Sigmoid colon (tissue), 7 donors: ENCODE data around the gene SCGN. TPM values are rescaled to one million over a fixed set of nuclear protein-coding genes. Genes with fewer than 3 reads are reported as not detected.

ENCODE experiments used
- DNase-seq: peaks from one replicate; pipeline ENCODE4 v3.0.0-alpha.2; 2019
- H3K27ac ChIP-seq, 4 donors: fragments of 200-600 bp; sonication (generic); one replicate each; pipeline ENCODE4 v1.5.1; 2016 to 2019; ENCODE audit warnings: mild to moderate bottlenecking in 1 of 4
- H3K27me3 ChIP-seq, 3 donors: fragments of 200-600 bp; sonication (generic); one replicate each; pipeline ENCODE4 v1.5.1; 2019; ENCODE audit warnings: mild to moderate bottlenecking in 1 of 3
- H3K36me3 ChIP-seq, 4 donors: fragments of 200-600 bp; sonication (generic); one replicate each; pipeline ENCODE4 v1.5.1; 2016 to 2019
- H3K4me1 ChIP-seq, 4 donors: fragments of 200-600 bp; sonication (generic); one replicate each; pipeline ENCODE4 v1.5.1; 2017 to 2019
- H3K4me3 ChIP-seq, 4 donors: fragments of 200-600 bp; sonication (generic); one replicate each; pipeline ENCODE4 v1.5.1; 2017 to 2019; ENCODE audit warnings: mild to moderate bottlenecking in 2 of 4, moderate library complexity in 1 of 4
- H3K9me3 ChIP-seq, 4 donors: fragments of 200-600 bp in 3 of 4; sonication (generic) in 3 of 4; one replicate each; pipeline versions ENCODE4 v1.5.1 to v1.6.1; 2013 to 2019
- CTCF ChIP-seq, 4 experiments: fragments of 450-650 bp in 3 of 4; fragments of 200-600 bp in 1 of 4; IDR thresholded peaks; one replicate each; pipeline ENCODE4 v1.5.1; 2016 to 2019; ENCODE audit warnings: antibody characterized with exemption in 4 of 4, mild to moderate bottlenecking in 3 of 4, moderate library complexity in 2 of 4
- EP300 ChIP-seq, 4 donors: sonication (generic); formaldehyde crosslinking; IDR thresholded peaks; one replicate each; pipeline ENCODE4 v1.6.1; 2017; ENCODE audit warnings: antibody characterized with exemption in 4 of 4
- POLR2A ChIP-seq, 2 donors: fragments of 450-650 bp; IDR thresholded peaks; one replicate each; pipeline ENCODE4 v1.6.1; 2016; ENCODE audit warnings: antibody characterized with exemption in 2 of 2, mild to moderate bottlenecking in 2 of 2, moderate library complexity in 2 of 2
- POLR2AphosphoS5 ChIP-seq, 4 donors: sonication (generic); formaldehyde crosslinking; IDR thresholded peaks; one replicate each; pipeline ENCODE4 v1.6.1; 2017; ENCODE audit warnings: antibody characterized with exemption in 4 of 4
- WGBS, 2 donors: extraction: QIAGEN DNeasy Blood & Tissue Kit; methylation state at CpG; one replicate each; pipeline ENCODE4 v1.1.7; 2013; 5-methylcytosine and 5-hydroxymethylcytosine counted together
- intact Hi-C: fragments of 100-400 bp; cut with DNase I; formaldehyde crosslinking; loops from one replicate; pipeline ENCODE4 v1.15.1; 2023
- polyA plus RNA-seq, 3 donors: library from polyadenylated mRNA; stranded (reverse); fragments of 200-250 nt; gene quantifications; one replicate each; pipeline ENCODE4 v1.2.3, GENCODE V29; 2013
- total RNA-seq, 4 donors: library from RNA; depleted of rRNA; stranded (reverse); fragments of >200 nt; gene quantifications; one replicate each; pipeline ENCODE4 v1.1.0, GENCODE V29; 2016
- donor health status: healthy with polysubstance abuse.
- donor health status: Bipolar disorder and iron deficiency.
- donor health status: healthy.

SCGN gene
- total and polyA plus RNA-seq, 7 donors: 4.8 to 22.5 (median 8.8) TPM

DNA sequence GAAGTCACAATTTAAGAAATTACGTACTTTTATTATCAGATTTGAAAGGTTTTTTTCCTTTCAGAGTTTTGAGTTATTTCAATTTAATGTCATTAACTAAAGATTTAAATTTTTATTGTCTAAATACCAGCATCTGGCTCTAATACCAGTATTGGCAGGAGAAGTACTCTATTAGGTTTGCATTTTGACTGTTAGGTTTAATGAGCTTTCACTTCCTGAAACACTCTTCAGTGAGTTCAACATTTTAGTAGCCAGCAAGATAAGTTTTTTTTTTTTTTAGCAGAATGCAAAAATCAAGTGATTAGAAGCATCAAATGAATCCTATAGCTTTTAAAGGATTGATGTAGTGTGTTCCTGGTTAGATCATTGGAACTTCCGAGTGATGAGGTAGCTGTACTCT lies 34.0 kb upstream of the SCGN start:
- TF ChIP-seq POLR2AphosphoS5 (IDR thresholded peaks at IDR 0.05) (no peak), CTCF (IDR thresholded peaks at IDR 0.05) (no peak), POLR2A (IDR thresholded peaks at IDR 0.05) (no peak), EP300 (IDR thresholded peaks at IDR 0.05) (no peak)
- DNase-seq: no peak
- Histone ChIP-seq H3K27ac (no peak overlapping the region), H3K4me3 (no peak overlapping the region), H3K27me3 (no peaks in the 10 kb centered on the region), H3K36me3 (no peaks in the 10 kb centered on the region), H3K4me1 (no peaks in the 10 kb centered on the region), H3K9me3 (no peaks in the 10 kb centered on the region)
- intact Hi-C loops: loop anchor here (5.0 kb wide), 1 partner anchor 206 kb away; no protein-coding TSS in a partner anchor
- 90 to 95% methylated on average over 2 of the region's 2 CpGs for WGBS, 2 donors

DNA sequence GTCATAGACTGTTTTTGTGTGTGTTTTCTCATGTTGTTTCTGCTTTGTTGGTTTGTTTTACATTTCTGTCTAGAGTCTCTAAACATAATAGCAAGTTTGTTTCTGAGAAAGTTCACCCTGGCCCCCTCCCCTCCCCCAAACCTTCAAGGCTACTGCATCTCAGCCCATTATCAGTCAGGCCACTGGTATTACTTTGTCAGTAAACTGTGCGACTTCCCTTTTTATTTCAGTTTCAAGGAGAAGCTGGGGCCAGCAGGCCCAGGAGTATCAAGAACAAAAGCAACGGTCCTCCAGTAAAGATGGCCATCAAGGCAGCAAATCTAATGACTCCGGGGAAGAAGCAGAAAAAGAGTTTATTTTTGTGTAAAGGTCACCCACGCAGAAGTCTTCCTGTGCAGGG lies 32.8 kb upstream of the SCGN start:
- TF ChIP-seq EP300 (IDR thresholded peaks at IDR 0.05): no peak
- no peak for TF ChIP-seq POLR2A (IDR thresholded peaks at IDR 0.05)
- TF ChIP-seq POLR2AphosphoS5 (IDR thresholded peaks at IDR 0.05): no peak
- TF ChIP-seq CTCF (IDR thresholded peaks at IDR 0.05): no peak
- no peak overlapping the region for H3K27ac ChIP-seq
- intact Hi-C loops: loop anchor here (5.0 kb wide), 1 partner anchor 207 kb away; no protein-coding TSS in a partner anchor
- no peak for DNase-seq
- 69 to 85% methylated on average over 4 of the region's 4 CpGs for WGBS, 2 donors
- no peaks in the 10 kb centered on the region for H3K36me3 ChIP-seq
- H3K4me1 ChIP-seq: no peaks in the 10 kb centered on the region
- no peak overlapping the region for H3K4me3 ChIP-seq
- H3K27me3 ChIP-seq: no peaks in the 10 kb centered on the region
- H3K9me3 ChIP-seq: no peaks in the 10 kb centered on the region

DNA sequence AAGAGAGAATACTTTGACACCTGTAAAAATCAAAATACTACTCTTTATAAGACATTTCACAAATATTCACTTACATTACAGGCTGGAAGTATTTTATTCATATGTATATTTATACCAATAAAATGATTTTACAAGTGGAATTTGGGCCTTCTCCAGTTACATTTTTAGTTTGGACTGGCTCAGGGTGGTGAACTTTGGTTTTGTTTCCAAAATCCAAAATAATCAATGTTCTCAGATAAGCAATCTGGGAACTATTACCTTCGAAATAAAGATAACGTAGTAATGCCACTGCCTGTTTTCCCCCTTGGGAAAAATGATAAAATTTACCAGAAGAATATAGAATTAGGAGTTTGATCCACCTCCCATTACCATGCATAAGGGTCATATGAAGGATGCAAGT lies 31.6 kb upstream of the SCGN start:
- H3K27me3 ChIP-seq: no peaks in the 10 kb centered on the region
- H3K27ac ChIP-seq: no peak overlapping the region
- WGBS, 2 donors: 92% methylated on average over 2 of the region's 2 CpGs
- no peak overlapping the region for H3K4me3 ChIP-seq
- DNase-seq: no peak
- H3K4me1 ChIP-seq: no peaks in the 10 kb centered on the region
- H3K36me3 ChIP-seq: no peaks in the 10 kb centered on the region
- intact Hi-C loops: no loop called here
- no peaks in the 10 kb centered on the region for H3K9me3 ChIP-seq
- no peak for TF ChIP-seq POLR2A (IDR thresholded peaks at IDR 0.05)
- TF ChIP-seq POLR2AphosphoS5 (IDR thresholded peaks at IDR 0.05): no peak
- no peak for TF ChIP-seq CTCF (IDR thresholded peaks at IDR 0.05)
- TF ChIP-seq EP300 (IDR thresholded peaks at IDR 0.05): no peak

GRCh38 chr6:25623065-25623464 lies 28.9 kb upstream of the SCGN start:
- no peak for DNase-seq
- Histone ChIP-seq H3K4me1 (no peaks in the 10 kb centered on the region), H3K9me3 (no peaks in the 10 kb centered on the region), H3K27ac (no peak overlapping the region), H3K36me3 (no peaks in the 10 kb centered on the region), H3K27me3 (no peaks in the 10 kb centered on the region), H3K4me3 (no peak overlapping the region)
- no peak for TF ChIP-seq POLR2AphosphoS5 (IDR thresholded peaks at IDR 0.05)
- 65 to 79% methylated on average over 1 of the region's 1 CpG for WGBS, 2 donors
- intact Hi-C loops: no loop called here

DNA sequence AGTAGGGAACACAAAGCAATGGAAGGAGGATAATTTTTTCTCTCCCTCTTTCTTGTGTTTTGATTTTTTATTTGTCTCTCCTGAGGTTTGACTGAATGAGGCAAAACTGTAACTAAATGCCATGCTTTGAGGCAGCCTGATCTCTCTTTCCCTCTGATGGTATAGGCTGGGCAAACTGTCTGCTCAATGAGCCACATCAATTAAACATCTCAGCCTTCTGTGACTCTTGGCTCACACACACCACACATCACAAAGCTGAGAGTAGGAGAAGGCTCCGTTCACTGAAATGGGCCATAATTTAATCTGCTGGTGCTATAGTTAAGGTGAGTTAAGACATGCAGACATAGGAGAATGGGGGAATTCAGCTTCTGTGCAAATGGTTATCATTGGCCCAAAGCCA lies 28.1 kb upstream of the SCGN start:
- DNase-seq: no peak
- no peak overlapping the region for H3K4me3 ChIP-seq
- no peaks in the 10 kb centered on the region for H3K27me3 ChIP-seq
- H3K4me1 ChIP-seq: no peaks in the 10 kb centered on the region
- no peak overlapping the region for H3K27ac ChIP-seq
- H3K9me3 ChIP-seq: no peaks in the 10 kb centered on the region
- TF ChIP-seq POLR2AphosphoS5 (IDR thresholded peaks at IDR 0.05) (no peak), POLR2A (IDR thresholded peaks at IDR 0.05) (no peak), EP300 (IDR thresholded peaks at IDR 0.05) (no peak), CTCF (IDR thresholded peaks at IDR 0.05) (no peak)
- H3K36me3 ChIP-seq: no peaks in the 10 kb centered on the region
- WGBS, 2 donors: 74 to 86% methylated on average over 1 of the region's 1 CpG
- intact Hi-C loops: no loop called here
